HG03558 (cell line): ENCODE measurements around the gene MAN1A2.
A peak's percentile ranks its signal among the peaks of the same experiment; 100 is the strongest.
"Not testable (repeated sequence)": the region's sequence is repeated elsewhere in the genome, so short reads cannot be mapped to it uniquely, and the experiment has no call there.

Source experiments
- ATAC-seq: cut with Tn5 transposase; IDR thresholded peaks from one replicate; pipeline ENCODE4 v1.9.1; 2021; ENCODE audit warnings: moderate number of reproducible peaks; ENCODE audit not compliant: unreplicated experiment; ENCODE audit errors: extremely low read depth

The MAN1A2 gene

DNA sequence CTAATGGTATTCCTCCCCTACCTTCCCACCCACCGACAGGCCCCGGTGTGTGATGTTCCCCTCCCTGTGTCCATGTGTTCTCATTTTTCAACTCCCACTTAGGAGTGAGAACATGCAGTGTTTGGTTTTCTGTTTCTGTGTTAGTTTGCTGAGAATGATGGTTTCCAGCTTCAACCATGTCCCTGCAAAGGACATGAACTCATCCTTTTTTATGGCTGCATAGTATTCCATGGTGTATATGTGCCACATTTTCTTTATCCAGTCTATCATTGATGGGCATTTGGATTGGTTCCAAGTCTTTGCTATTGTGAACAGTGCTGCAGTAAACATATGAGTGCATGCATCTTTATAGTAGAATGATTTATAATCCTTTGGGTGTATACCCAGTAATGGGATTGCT is 108.2 kb downstream of the MAN1A2 start:
- ATAC-seq: not testable (repeated sequence)

DNA sequence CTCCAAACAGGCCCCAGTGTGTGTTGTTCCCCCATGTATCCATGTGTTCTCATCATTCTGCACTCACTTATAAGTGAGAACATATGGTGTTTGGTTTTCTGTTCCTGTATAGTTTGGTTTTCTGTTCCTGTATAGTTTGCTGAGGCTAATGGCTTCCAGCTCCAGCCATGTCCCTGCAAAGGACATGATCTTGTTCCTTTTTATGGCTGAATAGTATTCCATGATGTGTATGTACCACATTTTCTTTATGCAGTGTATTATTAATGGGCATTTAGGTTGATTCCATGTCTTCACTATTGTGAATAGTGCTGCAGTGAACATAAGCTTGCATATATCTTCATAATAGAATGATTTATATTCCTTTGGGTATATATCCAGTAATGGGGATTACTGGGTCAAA is 111.8 kb downstream of the MAN1A2 start:
- no peak for ATAC-seq

DNA sequence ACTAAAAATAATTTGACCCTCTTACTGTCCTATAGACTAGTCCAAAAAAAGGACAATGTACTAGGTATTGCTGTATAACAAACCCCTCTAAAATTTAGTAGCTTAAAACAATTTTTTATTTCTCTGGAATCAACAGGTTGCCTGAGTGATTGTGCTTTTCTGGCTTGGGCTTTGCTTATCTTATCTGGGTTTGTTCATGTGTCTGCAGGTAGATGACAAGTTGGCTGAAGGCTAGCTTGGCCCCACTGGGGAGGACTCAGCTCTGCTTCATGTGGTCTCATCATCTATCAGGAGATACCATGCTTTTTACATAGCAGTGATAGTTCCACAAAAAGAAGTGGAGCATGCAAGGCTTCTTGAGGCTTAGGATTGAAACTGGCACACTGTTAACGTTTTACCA is 114.2 kb downstream of the MAN1A2 start:
- no peak for ATAC-seq

DNA sequence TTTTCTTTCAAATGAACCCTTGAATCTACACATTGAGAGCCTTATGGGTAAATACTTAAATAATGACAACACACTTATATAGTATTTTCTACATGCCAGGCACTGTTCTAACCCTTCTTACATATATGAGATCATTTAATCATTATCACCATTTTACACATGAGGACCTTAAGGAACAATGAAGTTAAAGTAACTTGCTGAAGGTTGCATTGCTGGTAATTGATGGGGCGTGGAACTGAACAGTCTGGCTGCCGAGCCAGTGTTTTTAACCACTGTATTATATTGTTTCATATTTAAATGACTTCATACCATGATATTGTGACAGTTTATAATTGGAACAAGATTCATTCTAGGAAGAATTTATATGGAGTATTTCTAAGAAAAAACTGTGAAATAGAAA is 126.7 kb downstream of the MAN1A2 start:
- no peak for ATAC-seq

DNA sequence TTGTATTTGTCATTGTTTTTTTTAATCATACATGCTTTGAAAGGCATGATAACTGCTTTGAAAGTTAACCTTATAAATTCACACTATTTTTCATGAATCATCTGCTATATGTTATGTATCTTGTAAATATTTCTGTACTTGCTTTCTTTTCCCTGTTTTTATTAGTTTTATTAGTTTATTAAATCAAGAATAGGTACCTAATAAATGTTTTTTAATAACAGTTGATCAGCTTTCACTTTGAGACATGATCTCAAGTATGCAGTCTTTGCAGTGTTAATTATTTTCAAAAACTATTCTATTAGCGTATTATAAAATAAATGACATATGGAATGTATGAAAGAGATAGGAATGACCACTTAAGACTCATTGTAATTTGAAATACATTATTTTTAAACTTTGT is 127.8 kb downstream of the MAN1A2 start:
- ATAC-seq: no peak

DNA sequence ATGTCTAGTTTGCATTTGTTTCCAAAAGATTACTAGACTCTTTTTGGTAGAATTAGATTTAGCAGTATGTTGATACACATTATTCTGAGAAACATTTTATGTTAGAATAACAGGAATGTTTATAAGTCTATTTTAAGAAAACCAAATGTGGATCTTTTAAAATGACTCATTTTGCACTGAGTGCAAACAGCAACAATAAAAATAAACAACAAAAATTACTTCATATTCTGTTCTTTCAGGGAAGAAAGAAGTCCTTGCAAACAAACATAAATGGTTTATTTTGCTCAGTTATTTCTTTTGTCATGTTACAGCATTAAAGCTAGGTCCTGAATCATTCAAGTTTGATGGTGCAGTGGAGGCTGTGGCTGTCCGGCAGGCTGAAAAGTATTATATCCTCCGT is 131.8 kb downstream of the MAN1A2 start:
- no peak for ATAC-seq

DNA sequence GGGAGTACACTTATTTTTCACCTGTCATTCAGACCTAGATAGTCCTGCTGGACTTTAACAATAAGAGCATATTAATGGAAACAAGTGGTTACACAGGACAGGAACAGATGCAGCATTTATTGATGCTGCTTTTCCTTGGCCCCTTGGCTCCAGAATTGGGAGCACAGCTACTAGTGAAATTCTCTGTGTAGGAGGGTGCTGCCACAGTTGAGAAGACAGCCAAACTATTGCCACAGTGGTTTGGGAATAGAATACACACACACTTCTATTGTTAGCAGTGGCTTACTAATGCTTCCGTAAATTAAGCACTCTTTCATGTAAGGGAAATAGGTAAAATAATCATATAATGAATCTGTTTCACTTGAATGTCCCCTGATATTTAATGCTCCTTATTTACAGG is 133.3 kb downstream of the MAN1A2 start:
- no peak for ATAC-seq

DNA sequence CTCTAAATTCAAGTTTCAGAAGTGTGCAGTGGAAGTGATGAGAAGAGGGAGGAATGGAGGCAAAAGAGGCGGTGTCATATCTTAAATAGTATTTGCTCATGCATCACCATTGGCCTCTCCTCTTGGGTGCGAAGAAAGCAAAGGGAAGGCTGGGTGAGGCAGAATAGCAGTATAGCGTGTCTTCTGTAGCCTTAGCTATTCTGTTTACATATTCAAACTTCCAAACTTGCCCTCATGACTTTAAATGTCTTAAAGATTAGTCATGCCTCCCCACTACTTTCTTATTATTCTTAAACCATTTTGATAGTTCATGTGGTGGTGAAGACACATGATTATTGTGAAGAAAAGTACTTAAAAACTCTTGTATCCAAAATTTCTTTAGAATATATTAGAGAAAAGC is 134.0 kb downstream of the MAN1A2 start:
- ATAC-seq: no peak

DNA sequence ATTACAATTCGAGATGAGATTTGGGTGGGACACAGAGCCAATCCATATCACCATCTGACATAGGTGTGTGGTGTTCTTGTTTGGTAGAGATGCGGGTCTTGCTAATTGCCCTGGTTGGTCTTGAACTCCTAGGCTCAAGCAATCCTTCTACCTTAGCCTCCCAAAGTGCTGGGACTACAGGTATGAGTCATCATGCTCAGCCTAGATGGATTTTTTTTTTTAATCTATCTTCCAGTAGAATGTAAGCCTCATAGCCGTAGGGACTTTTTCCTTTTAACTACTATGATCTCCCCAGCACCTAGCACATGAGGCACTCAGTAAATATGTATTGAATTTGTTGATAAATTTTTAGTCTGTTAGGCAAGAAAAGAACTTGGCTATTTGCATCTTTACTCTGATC is 144.0 kb downstream of the MAN1A2 start:
- no peak for ATAC-seq

DNA sequence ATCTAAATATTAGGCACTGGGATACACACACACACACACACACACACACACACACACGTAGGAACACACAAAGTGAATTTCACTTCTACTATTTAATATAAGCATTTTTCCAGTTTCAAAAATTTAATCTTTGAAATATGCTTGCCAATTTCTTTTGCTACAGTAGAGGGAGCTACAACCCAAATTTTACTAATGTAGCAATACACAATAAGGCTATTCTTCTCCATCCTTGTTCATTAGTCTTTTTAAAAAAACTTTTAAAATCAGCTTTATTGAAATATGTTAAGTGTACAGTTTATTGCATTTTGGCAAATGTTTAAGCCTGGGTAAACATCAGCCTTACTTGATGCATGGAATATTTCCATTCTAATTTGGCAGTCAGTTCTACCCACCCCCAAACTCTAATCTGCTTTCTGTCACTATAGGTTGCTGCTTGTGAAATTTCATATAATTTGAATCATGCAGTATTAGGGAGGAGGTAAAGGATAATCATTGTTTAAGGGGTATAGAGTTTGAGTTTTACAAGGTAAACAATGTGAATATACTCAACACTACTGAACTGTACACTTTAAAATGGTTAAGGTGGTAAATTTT is 145.6 kb downstream of the MAN1A2 start:
- ATAC-seq: no peak

DNA sequence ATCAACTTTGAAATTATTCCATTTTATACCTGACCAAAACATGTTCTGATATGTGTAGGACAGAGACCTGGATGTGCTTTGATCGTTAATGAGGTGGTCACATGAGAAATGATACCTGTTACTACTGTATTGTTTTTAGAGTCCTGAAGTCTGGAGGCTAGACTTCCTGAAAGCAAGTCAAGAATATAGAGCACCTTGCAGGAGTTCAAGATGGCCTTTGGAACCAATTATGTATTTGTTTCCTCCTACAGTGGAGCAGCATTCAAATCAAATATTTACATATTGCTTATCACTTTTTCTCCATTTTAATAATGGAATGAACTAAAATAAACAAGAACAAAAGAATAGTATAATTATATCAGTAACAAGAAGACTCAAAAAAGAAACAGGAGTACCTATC is 155.9 kb downstream of the MAN1A2 start:
- ATAC-seq: no peak

DNA sequence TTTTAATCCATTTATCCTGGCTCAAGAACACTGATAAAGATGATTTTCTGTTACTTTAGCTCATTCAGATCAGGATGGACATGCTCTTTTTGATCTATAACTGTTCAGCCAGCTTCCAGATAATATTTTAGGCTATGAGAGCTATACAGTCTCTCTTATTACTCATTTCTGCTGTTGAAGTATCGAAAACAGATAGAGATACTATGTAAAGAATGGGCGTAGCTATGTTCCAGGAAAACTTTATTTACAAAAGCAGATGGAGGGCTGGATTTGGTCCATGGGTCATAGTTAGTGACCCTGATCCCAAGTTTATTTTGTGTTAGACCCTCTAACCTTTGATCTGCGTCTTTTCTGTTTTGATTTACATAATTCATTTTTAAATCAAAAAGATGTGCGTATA is 159.8 kb downstream of the MAN1A2 start:
- ATAC-seq: no peak

DNA sequence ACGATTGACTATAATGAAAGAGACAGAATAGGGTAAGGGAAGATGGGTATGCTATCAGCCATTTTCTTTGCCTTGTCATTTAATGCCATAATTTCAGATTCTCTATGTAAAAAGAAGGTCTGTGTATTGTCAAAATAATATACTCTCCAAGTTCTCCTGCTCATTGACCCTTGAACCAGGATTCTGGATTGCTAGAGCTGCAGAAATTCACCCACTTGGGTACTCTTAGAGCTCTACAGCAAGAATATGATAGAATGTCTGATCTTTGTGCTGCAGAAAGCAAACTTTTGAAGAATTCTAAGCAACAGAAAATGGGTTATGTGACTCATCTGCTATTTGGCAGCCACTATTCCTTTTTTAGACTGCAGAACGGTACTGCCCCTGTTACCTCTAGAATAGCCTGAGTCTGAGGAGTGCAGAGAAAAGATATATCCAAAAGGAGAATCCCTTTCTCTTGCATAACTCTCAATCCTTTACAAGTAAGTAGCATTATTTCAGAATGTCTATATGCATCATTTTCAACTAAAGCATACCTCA is 160.4 kb downstream of the MAN1A2 start:
- ATAC-seq: no peak

DNA sequence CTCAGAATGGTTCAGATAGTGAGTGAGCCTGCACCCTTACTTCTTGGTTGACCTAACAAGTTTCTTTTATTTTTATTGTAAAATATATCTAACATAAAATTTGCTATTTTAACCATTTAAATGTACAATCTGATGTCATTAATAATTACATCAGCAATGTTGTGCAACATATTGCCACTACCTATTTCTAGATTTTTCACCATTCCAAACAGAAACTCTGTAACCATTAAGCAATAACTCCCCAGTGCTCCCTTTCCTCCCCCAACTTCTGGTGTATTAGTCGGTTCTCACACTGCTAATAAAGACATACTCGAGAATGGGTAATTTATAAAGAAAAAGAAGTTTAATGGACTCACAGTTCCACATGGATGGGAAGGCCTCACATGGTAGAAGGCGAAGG is 162.4 kb downstream of the MAN1A2 start:
- ATAC-seq: no peak

DNA sequence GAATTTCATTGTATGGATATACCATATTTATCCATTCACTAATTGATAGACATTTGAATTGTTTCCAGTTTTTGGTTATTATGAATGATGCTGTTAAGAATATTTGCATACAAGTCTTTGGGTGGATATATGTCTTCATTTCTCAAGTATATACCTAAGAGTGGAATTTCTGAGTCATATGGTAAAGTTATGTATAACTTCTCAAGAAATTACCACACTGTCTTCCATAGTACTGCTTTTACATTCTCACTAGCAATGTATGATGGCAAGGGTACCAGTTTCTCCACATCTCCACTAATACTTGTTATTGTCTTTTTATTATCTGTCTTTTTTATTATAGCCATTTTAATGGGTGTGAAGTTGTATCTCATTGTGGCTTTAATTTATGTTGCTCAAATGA is 164.0 kb downstream of the MAN1A2 start:
- ATAC-seq: no peak

DNA sequence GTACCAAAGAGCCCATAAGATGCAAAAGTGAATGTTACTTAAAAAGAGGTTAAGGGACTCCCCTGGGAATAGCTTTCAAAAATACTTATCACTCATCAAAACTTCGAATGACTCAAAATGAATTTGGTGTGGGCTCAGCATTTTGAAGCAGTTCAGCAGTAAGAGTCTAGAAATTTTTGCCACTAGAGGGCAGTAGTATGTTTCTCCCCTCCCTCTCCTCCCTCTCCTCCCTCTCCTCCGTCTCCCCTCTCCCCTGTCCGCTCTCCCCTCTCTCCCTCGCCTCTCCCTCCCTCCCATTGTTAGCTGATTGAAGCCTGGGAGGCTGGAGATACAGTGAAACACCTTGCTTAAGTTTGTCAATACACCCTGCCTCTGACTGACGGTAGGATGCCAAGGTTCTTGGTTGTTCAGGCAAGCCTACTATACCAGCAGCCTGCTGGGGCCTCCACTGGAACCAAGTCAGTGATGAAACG is 167.8 kb downstream of the MAN1A2 start:
- ATAC-seq: peak; percentile 60

DNA sequence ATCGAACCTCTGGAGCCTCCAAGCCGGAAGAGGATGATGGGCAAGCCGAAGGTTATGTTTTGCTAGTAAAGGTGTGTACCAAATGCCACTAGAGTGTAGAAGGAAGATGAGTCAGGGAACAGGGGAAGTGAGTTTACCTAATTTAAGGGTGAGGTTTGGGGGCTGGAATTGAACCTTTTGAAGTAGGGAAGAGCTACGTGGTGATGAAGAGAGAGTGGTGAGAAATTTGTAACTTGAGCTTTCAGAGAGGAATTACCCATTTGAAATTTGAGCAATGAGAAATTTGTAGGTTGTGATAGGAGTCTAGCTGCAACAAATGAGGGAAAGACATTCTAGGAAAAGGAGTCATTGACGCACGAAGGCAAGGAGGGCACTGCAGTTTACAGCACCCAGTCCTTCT is 168.6 kb downstream of the MAN1A2 start:
- ATAC-seq: no peak

DNA sequence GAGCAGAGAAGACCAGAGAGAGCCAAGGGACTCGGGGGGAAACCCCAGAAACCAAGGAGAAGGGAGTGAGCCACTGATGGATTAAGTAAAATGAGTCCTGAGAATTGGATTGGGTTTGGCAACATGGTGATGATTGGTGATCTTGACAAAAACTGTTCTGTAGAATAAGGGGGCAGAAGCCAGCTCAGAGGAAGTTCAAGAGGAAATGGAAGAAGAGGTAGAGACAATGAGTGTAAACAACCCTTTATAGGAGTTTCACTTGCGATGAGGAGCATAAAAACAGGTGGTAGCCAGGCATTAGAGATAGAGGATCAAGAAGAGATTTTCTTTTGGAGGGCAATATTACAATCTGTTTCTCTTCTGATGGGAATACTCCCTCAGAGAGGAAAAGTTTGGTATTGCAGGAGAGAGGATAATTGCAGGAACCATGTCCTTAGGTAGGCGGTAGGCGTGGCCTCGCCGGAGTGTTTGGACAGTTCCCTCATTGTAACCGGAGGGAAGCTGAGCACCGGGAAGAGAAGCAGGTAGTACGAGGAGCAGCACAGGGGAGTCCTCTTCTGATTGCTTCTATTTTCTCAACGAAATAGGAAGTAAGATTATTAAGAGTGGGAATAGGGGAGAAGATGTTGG is 170.2 kb downstream of the MAN1A2 start:
- ATAC-seq: no peak

DNA sequence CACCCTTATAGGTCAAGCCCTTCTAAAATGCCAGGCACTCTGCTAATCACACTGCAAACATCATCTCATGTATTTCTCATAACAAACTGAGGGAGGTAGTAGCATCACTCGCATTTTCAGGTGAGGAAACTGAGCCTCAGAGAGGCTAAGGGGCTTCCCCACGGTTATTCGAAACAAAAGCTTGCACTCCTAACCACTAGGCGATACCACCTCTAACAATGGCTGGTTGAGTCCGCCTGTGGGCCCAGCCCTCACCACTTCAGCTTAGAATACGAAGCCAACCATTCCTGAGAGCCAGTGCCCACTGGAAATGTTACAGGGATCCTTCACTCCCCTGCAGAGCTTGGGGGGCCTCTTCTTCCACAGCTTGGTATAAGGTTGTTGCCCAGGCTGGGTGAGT is 173.3 kb downstream of the MAN1A2 start:
- ATAC-seq: no peak

DNA sequence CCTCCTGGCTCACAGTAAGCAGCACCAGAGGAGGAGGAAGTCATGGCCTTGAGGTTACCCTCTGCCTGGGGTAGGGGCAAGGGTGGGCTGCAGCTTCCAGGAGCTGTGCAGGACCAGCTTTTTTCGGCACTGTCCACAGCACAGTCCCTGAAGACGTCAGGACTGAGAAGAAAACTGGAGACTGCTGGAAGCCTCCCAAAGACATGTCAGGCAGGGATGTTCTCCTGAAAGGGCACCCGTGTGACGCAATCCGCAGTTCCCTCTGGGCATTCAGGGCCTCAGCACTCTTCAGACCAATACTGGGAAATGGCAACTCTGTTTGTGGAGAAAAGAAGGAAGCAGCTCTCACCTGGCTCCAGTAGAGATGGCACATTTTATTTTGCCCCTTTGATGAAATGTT is 173.8 kb downstream of the MAN1A2 start:
- ATAC-seq: no peak

DNA sequence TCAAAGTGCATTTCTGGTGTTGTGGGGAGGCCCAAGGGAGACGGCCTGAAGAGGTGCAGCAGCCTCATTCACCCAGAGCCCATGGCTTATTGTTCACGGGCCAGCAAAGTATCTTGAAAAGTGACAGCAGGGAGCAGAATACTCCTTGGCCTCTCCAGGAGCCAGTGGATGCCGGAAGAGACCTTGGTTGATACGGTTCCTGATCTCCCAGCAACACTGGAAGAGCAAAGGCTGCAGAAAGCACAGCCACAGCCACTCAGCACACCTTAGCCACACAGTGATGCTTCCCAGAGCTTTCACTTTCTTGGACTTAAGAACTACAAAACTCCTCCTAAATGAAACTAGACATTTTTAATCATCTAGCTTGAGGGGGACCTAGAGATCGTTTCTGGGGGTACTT is 174.3 kb downstream of the MAN1A2 start:
- no peak for ATAC-seq

DNA sequence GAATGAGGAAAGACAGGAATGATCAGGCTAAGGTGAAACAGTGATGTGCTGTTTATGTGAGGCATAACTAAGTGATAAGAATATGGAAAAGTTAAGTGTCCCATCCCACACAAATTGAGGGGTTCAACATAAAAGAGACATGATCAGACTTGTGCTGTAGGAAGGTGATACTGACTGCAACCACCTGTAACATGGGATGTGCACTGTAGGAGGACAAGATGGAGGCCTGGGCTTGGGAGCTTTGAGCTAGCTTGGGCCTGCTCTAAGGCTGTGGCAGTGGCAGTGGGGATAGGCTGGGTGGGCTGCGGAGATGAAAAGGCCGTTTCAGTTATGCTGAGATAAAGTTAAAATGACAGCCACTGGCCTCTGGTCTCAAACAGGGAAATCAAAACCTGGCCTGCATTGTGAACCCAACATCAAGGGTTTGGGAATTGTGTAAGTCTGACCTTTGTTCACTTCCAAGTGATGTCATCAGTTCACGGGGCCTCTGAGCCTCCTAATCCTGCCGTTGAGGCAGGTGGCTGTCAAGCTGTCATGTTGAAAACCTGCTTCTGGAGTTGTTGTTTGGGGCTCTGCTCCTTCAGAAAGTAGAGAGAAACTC is 177.4 kb downstream of the MAN1A2 start:
- no peak for ATAC-seq
